H1 (cell line): ENCODE measurements around the gene ZNF526. TPM values are rescaled to one million over a fixed set of nuclear protein-coding genes. Genes with fewer than 3 reads are reported as not detected.
"Not testable (repeated sequence)": the region's sequence is repeated elsewhere in the genome, so short reads cannot be mapped to it uniquely, and the experiment has no call there.

Experiments
- CTCF ChIA-PET: fragments of 300-600 bp; sonication (Branson Sonifier 250); formaldehyde crosslinking; loops from one replicate; lab custom pipeline; 2021; ENCODE audit not compliant: partially characterized antibody; lab: Charles Lee
- POLR2A ChIA-PET: fragments of 300-600 bp; sonication (Branson Sonifier 250); formaldehyde crosslinking; loops from one replicate; lab custom pipeline; 2021; ENCODE audit warnings: inconsistent platforms; ENCODE audit not compliant: partially characterized antibody; lab: Charles Lee
- DNase-seq, 2 experiments: peaks; one replicate each; pipeline versions ENCODE4 v3.0.0 to v3.0.0-alpha.2; 2010 to 2022; ENCODE audit warnings: low spot score in 2 of 2, low read depth in 1 of 2, mixed read lengths in 1 of 2
- FAIRE-seq: peaks from 2 replicates; lab custom pipeline; 2011; peaks lifted over from hg19 to GRCh38; lab: Jason Lieb, UNC
- H2AFZ ChIP-seq: 2 replicates; pipeline ENCODE4 v1.8.1; 2012; ENCODE audit warnings: low read length, inconsistent platforms
- H2AK5ac ChIP-seq: 2 replicates; pipeline ENCODE4 v1.6.1; 2013; ENCODE audit warnings: low read depth, low read length
- H2BK120ac ChIP-seq: replicated peaks from 2 replicates; pipeline ENCODE3; 2013; ENCODE audit warnings: low read depth, low read length, inconsistent platforms
- H2BK12ac ChIP-seq: 2 replicates; pipeline ENCODE4 v1.6.1; 2013; ENCODE audit warnings: low read depth, low read length
- H2BK15ac ChIP-seq: 2 replicates; pipeline ENCODE4 v1.6.1; 2013; ENCODE audit warnings: low read length
- H2BK20ac ChIP-seq: 2 replicates; pipeline ENCODE4 v1.6.1; 2013; ENCODE audit warnings: low read length
- H2BK5ac ChIP-seq: 2 replicates; pipeline ENCODE4 v1.6.1; 2013; ENCODE audit warnings: low read depth, low read length
- H3K14ac ChIP-seq: 2 replicates; pipeline ENCODE4 v1.6.1; 2013; ENCODE audit warnings: inconsistent platforms; ENCODE audit not compliant: insufficient read length
- H3K18ac ChIP-seq: 2 replicates; pipeline ENCODE4 v1.6.1; 2013; ENCODE audit warnings: low read length; ENCODE audit errors: extremely low read depth
- H3K23ac ChIP-seq: 2 replicates; pipeline ENCODE4 v1.6.1; 2013; ENCODE audit warnings: inconsistent platforms; ENCODE audit not compliant: insufficient read length
- H3K23me2 ChIP-seq: 2 replicates; pipeline ENCODE4 v1.6.1; 2013; ENCODE audit warnings: low read depth, low read length
- H3K27ac ChIP-seq: 2 replicates; pipeline ENCODE4 v1.6.1; 2011; ENCODE audit warnings: low read depth, low read length, inconsistent platforms
- H3K27me3 ChIP-seq, 4 experiments: replicated peaks in 1 of 4; 1 replicate in 1 of 4; 2 replicates in 3 of 4; pipeline versions ENCODE4 v1.6.1 to v1.8.1; 2011 to 2013; ENCODE audit warnings: low read length in 3 of 4, mild to moderate bottlenecking in 3 of 4, inconsistent platforms in 2 of 4, mixed read lengths in 2 of 4, moderate library complexity in 1 of 4; ENCODE audit not compliant: control insufficient read depth in 3 of 4, insufficient read depth in 3 of 4; ENCODE audit errors: extremely low read depth in 1 of 4
- H3K36me3 ChIP-seq, 4 experiments: 2 replicates each; pipeline versions ENCODE4 v1.6.1 to v1.8.1; 2011 to 2013; ENCODE audit warnings: mild to moderate bottlenecking in 4 of 4, low read length in 3 of 4, moderate library complexity in 2 of 4, control low read depth in 1 of 4, inconsistent platforms in 1 of 4; ENCODE audit not compliant: insufficient read depth in 4 of 4, control insufficient read depth in 2 of 4
- H3K4ac ChIP-seq: replicated peaks from 2 replicates; pipeline ENCODE3; 2013; ENCODE audit warnings: low read length, low read depth, mixed read lengths, inconsistent platforms; ENCODE audit not compliant: insufficient read length
- H3K4me1 ChIP-seq, 4 experiments: replicated peaks in 1 of 4; 1 replicate in 1 of 4; 2 replicates in 3 of 4; pipeline versions ENCODE4 v1.6.1 to v1.8.1; 2011 to 2013; ENCODE audit warnings: low read length in 3 of 4, inconsistent platforms in 2 of 4, mixed read lengths in 1 of 4; ENCODE audit not compliant: insufficient read depth in 4 of 4, control insufficient read depth in 3 of 4
- H3K4me2 ChIP-seq, 2 experiments: 2 replicates each; pipeline versions ENCODE4 v1.6.1 to v1.8.1; 2011 to 2013; ENCODE audit warnings: low read depth in 2 of 2, low read length in 2 of 2, control low read depth in 1 of 2, inconsistent platforms in 1 of 2, mild to moderate bottlenecking in 1 of 2; ENCODE audit not compliant: insufficient read depth in 1 of 2
- H3K4me3 ChIP-seq, 4 experiments: fragments of 200-600, 300-600 bp in 1 of 4; sonication (generic), shearing (Covaris generic), sonication (Bioruptor Twin) in 1 of 4; 2 replicates each; pipeline versions ENCODE4 v1.5.1 to v1.8.1; 2011 to 2016; ENCODE audit warnings: low read length in 4 of 4, low read depth in 3 of 4, control low read depth in 2 of 4, inconsistent platforms in 2 of 4, mild to moderate bottlenecking in 2 of 4, mixed read lengths in 1 of 4, moderate library complexity in 1 of 4; ENCODE audit not compliant: insufficient read depth in 2 of 4; ENCODE audit errors: extremely low read depth in 1 of 4
- H3K56ac ChIP-seq: replicated peaks from 2 replicates; pipeline ENCODE3; 2013; ENCODE audit warnings: low read depth, mild to moderate bottlenecking, mixed read lengths, low read length, inconsistent platforms; ENCODE audit not compliant: insufficient read length
- H3K79me1 ChIP-seq: 2 replicates; pipeline ENCODE4 v1.6.1; 2013; ENCODE audit warnings: low read depth, low read length, control low read depth
- H3K79me2 ChIP-seq, 2 experiments: 2 replicates each; pipeline versions ENCODE4 v1.6.1 to v1.8.1; 2012 to 2013; ENCODE audit warnings: low read length in 2 of 2, mild to moderate bottlenecking in 2 of 2, inconsistent platforms in 1 of 2; ENCODE audit not compliant: insufficient read depth in 2 of 2, control insufficient read depth in 1 of 2
- H3K9ac ChIP-seq, 4 experiments: replicated peaks in 1 of 4; 1 replicate in 1 of 4; 2 replicates in 3 of 4; pipeline versions ENCODE4 v1.6.1 to v1.8.1; 2011 to 2013; ENCODE audit warnings: low read depth in 3 of 4, low read length in 3 of 4, control low read depth in 2 of 4, mild to moderate bottlenecking in 2 of 4, moderate library complexity in 2 of 4, inconsistent platforms in 1 of 4; ENCODE audit errors: extremely low read depth in 1 of 4
- H3K9me3 ChIP-seq, 2 experiments: 2 replicates each; pipeline versions ENCODE4 v1.6.1 to v1.8.1; 2012 to 2013; ENCODE audit warnings: mild to moderate bottlenecking in 2 of 2, moderate library complexity in 2 of 2, control low read depth in 1 of 2, inconsistent platforms in 1 of 2, low read depth in 1 of 2, low read length in 1 of 2, mixed read lengths in 1 of 2; ENCODE audit not compliant: insufficient read depth in 2 of 2
- H4K20me1 ChIP-seq, 2 experiments: replicated peaks in 1 of 2; 2 replicates each; pipeline versions ENCODE3 to v1.8.1; 2011 to 2013; ENCODE audit warnings: inconsistent platforms in 2 of 2, low read length in 2 of 2, mild to moderate bottlenecking in 1 of 2; ENCODE audit not compliant: insufficient read depth in 2 of 2, control insufficient read depth in 1 of 2
- H4K5ac ChIP-seq: 2 replicates; pipeline ENCODE4 v1.6.1; 2013; ENCODE audit warnings: low read length, low read depth, mixed read lengths, inconsistent platforms; ENCODE audit not compliant: insufficient read length
- H4K8ac ChIP-seq: 2 replicates; pipeline ENCODE4 v1.8.0; 2013; ENCODE audit warnings: mild to moderate bottlenecking, moderate library complexity, low read length, inconsistent platforms; ENCODE audit not compliant: insufficient read depth; ENCODE audit errors: extremely low read depth
- H4K91ac ChIP-seq: replicated peaks from 2 replicates; pipeline ENCODE3; 2013; ENCODE audit warnings: low read length, mixed read lengths, inconsistent platforms; ENCODE audit not compliant: insufficient read length
- WGBS, 2 experiments: shearing (Covaris generic) in 1 of 2; methylation state at CpG; one replicate each; pipeline versions ENCODE4 v1.1.6 to v1.1.7; 2013 to 2015; ENCODE audit warnings: low lambda C conversion rate in 2 of 2, mixed read lengths in 2 of 2, inconsistent platforms in 1 of 2, low coverage in 1 of 2, missing lambda C conversion rate in 1 of 2; ENCODE audit not compliant: insufficient replicate concordance in 2 of 2, insufficient coverage in 1 of 2, insufficient read length in 1 of 2; ENCODE audit errors: extremely low coverage in 1 of 2, missing lambda C conversion rate in 1 of 2; 5-methylcytosine and 5-hydroxymethylcytosine counted together
- polyA plus RNA-seq, 7 experiments: library from polyadenylated mRNA; depleted of rRNA in 3 of 7; stranded (reverse) in 5 of 7; unstranded in 2 of 7; fragments of >200 nt in 5 of 7; fragments of 200-250 nt in 2 of 7; gene quantifications; 1 replicate in 5 of 7; 2 replicates in 1 of 7; 4 replicates in 1 of 7; pipeline versions ENCODE4 v1.2.1 to v1.2.3, GENCODE V29; 2011 to 2013; ENCODE audit warnings: missing spikeins in 2 of 7, mixed read lengths in 2 of 7
- total RNA-seq: library from RNA; stranded (reverse); fragmentation: NEBNext Ultra II Directional; extraction: Animal tissue kit (Norgen Biotek cat#: 25700); gene quantifications from 2 replicates; pipeline ENCODE4 v1.2.1, GENCODE V29; 2021

The ZNF526 gene
- total and polyA plus RNA-seq, 2 of the 8 experiments (the other 6 are each of a cell fraction or from before 2014, with no cell fraction given) = 8.4 to 14.1 TPM

- peaks cover 10% of the 10 kb centered on the region; the same call in 1 of the 2 replicates for H3K23me2 ChIP-seq
- not testable (repeated sequence) for H3K9ac ChIP-seq, H4K20me1 ChIP-seq, H2BK20ac ChIP-seq, H3K14ac ChIP-seq, H3K36me3 ChIP-seq, H3K79me2 ChIP-seq, H3K18ac ChIP-seq, H3K4me3 ChIP-seq, H2BK120ac ChIP-seq, H3K9me3 ChIP-seq, H3K4me2 ChIP-seq, H4K8ac ChIP-seq, H4K5ac ChIP-seq, H3K27ac ChIP-seq, H4K91ac ChIP-seq, H2AK5ac ChIP-seq, H3K23ac ChIP-seq, H3K79me1 ChIP-seq, H3K56ac ChIP-seq, H2AFZ ChIP-seq, DNase-seq, H3K27me3 ChIP-seq, H2BK5ac ChIP-seq, H3K4ac ChIP-seq, H2BK12ac ChIP-seq, FAIRE-seq, H2BK15ac ChIP-seq
- POLR2A ChIA-PET = interaction anchor here (1.3 to 1.8 kb wide), 2 partner anchors 19 to 23 kb away, joined by 3 to 6 read pairs; no protein-coding TSS in a partner anchor
- H3K4me1 ChIP-seq = peaks cover 2 to 20% (median 10%) of the 10 kb centered on the region in 4 experiments
- 94% methylated on average over 4 of the region's 4 CpGs; no CpG with 5 or more reads in 1 of the 2 experiments for WGBS, 2 experiments
- CTCF ChIA-PET = interaction anchor here (0.6 to 4.4 kb wide), 6 partner anchors 8 to 158 kb away, joined by 3 to 35 read pairs (median 4); no protein-coding TSS in a partner anchor
Observed at GRCh38 chr19:42266105-42266504, 46.0 kb downstream of the ZNF526 start.
